ENCODE measurements around the gene LPAR3. TPM values are rescaled to one million over a fixed set of nuclear protein-coding genes. Genes with fewer than 3 reads are reported as not detected.
A peak's percentile ranks its signal among the peaks of the same experiment; 100 is the strongest.

The LPAR3 gene, protein sequence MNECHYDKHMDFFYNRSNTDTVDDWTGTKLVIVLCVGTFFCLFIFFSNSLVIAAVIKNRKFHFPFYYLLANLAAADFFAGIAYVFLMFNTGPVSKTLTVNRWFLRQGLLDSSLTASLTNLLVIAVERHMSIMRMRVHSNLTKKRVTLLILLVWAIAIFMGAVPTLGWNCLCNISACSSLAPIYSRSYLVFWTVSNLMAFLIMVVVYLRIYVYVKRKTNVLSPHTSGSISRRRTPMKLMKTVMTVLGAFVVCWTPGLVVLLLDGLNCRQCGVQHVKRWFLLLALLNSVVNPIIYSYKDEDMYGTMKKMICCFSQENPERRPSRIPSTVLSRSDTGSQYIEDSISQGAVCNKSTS
- 10 to 100 TPM; 13.0 to 19.0 (median 14.5) TPM for total RNA-seq

GRCh38 chr1:84892705-84893618 is at the start of gene LPAR3:
Gene LPAR3, minus strand, starts transcription at chr1:84893206. Its CDS starts 27,086 bp downstream, at chr1:84866120.
- peak within 1 kb of the TSS; percentile 33 for H3K4me3 ChIP-seq (ENCODE audit: low read depth, poor library complexity, severe bottlenecking)
- intact Hi-C loops (cut with DNase I; ENCODE audit: low total_unique reads): no loop called here
- 0 to 1% methylated on average over 16 to 35 of the region's 93 CpGs for WGBS, 2 donors
- TF ChIP-seq, protein P1, sequence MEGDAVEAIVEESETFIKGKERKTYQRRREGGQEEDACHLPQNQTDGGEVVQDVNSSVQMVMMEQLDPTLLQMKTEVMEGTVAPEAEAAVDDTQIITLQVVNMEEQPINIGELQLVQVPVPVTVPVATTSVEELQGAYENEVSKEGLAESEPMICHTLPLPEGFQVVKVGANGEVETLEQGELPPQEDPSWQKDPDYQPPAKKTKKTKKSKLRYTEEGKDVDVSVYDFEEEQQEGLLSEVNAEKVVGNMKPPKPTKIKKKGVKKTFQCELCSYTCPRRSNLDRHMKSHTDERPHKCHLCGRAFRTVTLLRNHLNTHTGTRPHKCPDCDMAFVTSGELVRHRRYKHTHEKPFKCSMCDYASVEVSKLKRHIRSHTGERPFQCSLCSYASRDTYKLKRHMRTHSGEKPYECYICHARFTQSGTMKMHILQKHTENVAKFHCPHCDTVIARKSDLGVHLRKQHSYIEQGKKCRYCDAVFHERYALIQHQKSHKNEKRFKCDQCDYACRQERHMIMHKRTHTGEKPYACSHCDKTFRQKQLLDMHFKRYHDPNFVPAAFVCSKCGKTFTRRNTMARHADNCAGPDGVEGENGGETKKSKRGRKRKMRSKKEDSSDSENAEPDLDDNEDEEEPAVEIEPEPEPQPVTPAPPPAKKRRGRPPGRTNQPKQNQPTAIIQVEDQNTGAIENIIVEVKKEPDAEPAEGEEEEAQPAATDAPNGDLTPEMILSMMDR (IDR thresholded peaks at IDR 0.05): no peak
- no peak for TF ChIP-seq POLR2A (IDR thresholded peaks at IDR 0.05)
- no peak for DNase-seq (ENCODE audit: low spot score in 2 of 2)

DNA sequence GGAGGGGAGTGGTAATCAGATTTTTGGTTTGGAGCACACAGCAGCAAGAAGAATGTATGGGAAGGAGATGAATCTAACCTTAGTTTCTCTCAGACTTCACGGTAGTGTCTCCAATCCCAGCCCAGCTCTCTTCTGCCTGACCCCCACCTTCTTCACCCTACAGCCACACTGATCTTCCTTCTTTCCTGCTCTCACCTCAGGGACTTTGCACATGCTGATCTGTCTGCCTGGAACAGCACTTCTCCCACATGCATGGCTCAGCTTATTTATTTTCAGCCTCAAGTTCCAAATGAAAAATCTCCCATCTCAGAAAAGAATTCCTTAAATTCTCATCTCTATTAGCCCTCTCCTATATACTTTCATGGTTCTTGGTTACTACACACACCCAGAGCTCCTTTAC is 48.8 kb upstream of the LPAR3 start:
- WGBS, 2 donors: 80 to 82% methylated on average over 1 of the region's 1 CpG
- intact Hi-C loops (cut with DNase I; ENCODE audit: low total_unique reads): loop anchor here (10.0 kb wide), 1 partner anchor 303 kb away; no protein-coding TSS in a partner anchor
- no peak for TF ChIP-seq POLR2A (IDR thresholded peaks at IDR 0.05)
- TF ChIP-seq, protein P1 (IDR thresholded peaks at IDR 0.05): no peak
- DNase-seq (ENCODE audit: low spot score in 2 of 2): no peak
- H3K4me3 ChIP-seq (ENCODE audit: low read depth, poor library complexity, severe bottlenecking): no peak overlapping the region

DNA sequence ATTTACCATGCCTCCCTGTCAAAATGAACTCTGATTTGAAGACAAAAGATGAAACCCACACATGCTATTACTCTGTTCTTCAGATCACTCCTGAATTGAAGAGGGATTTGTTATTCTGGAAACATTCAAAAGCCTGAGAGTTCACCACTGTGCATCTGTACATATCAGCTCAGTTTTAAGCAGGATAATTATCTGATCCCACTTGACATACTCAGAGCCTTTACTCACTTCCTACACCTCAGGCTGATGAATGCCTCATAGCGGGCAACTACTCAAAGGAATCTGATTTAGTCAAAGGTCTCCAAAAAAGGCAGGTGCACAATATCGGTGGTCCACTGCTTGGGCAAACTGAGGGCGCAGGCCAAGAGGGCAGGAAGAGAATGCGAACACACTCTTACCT is 47.5 kb upstream of the LPAR3 start:
- H3K4me3 ChIP-seq (ENCODE audit: low read depth, poor library complexity, severe bottlenecking): no peak overlapping the region
- intact Hi-C loops (cut with DNase I; ENCODE audit: low total_unique reads): loop anchor here (10.0 kb wide), 1 partner anchor 304 kb away; no protein-coding TSS in a partner anchor
- TF ChIP-seq, protein P1 (IDR thresholded peaks at IDR 0.05): no peak
- no peak for TF ChIP-seq POLR2A (IDR thresholded peaks at IDR 0.05)
- no peak for DNase-seq (ENCODE audit: low spot score in 2 of 2)
- 83 to 85% methylated on average over 4 of the region's 4 CpGs for WGBS, 2 donors

- intact Hi-C loops (cut with DNase I; ENCODE audit: low total_unique reads): loop anchor here (5.0 to 10.0 kb wide), 2 partner anchors 305 to 317 kb away; no protein-coding TSS in a partner anchor
- no peak for TF ChIP-seq POLR2A (IDR thresholded peaks at IDR 0.05)
- TF ChIP-seq, protein P1 (IDR thresholded peaks at IDR 0.05): no peak
- H3K4me3 ChIP-seq (ENCODE audit: low read depth, poor library complexity, severe bottlenecking): no peak overlapping the region
- 94 to 96% methylated on average over 11 of the region's 11 CpGs for WGBS, 2 donors
- no peak for DNase-seq (ENCODE audit: low spot score in 2 of 2)
Measured at GRCh38 chr1:84939761-84940160, 46.8 kb upstream of the LPAR3 start.

DNA sequence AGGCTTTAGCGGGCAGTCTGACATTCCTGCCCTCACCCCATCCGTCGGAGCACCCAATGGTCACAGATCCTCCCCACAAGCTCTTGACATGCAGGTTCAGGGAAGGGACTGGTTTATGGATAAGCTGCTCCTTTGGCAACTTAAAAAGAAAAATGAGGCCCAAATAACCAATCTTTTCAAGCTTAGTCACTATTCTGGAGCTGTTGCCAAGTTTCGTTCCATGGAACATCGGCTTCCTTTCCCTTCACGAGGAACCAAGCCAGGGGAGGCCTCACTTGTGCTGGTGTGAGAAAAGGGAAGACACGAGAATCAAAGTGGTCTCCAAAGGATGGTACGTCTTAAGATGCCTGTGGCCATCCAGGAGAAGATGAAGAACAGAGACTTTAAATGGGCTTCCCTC is 46.1 kb upstream of the LPAR3 start:
- no peak for TF ChIP-seq POLR2A (IDR thresholded peaks at IDR 0.05)
- TF ChIP-seq, protein P1 (IDR thresholded peaks at IDR 0.05): no peak
- H3K4me3 ChIP-seq (ENCODE audit: low read depth, poor library complexity, severe bottlenecking): no peak overlapping the region
- DNase-seq (ENCODE audit: low spot score in 2 of 2): no peak
- intact Hi-C loops (cut with DNase I; ENCODE audit: low total_unique reads): loop anchor here (5.0 kb wide), 1 partner anchor 317 kb away; no protein-coding TSS in a partner anchor
- 68 to 70% methylated on average over 8 of the region's 8 CpGs for WGBS, 2 donors
